ENCODE results near the gene C16orf92. TPM values are rescaled to one million over a fixed set of nuclear protein-coding genes. Genes with fewer than 3 reads are reported as not detected.
"Not testable (repeated sequence)": the region's sequence is repeated elsewhere in the genome, so short reads cannot be mapped to it uniquely, and the experiment has no call there.

Gene C16orf92
- total RNA-seq, 1 donor from 2014 or later = not detected

DNA sequence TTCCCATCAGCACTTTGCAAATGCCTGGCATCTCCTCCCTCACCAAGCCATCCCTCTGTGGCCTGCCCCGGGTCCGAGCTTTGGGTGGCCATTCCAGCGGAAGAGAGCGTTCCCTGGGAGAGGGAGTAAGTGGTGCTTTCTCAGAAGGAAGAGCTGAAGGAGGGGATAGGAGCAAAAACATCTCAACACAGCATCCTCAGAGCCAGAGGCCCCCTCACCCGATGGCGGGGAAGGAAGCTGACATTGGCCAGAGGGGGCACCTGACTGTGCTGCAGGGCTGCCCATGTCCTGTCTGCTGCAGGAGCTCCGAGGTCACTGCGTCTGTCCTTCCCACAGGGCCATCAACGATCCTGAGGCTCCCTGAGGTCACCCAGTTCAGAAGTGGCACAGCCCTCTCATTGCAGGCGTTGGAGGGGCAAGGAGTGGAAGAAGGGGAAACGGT, 8.5 kb downstream of the C16orf92 start:
- peaks cover 68% of the 10 kb centered on the region for H3K27me3 ChIP-seq (ENCODE audit: low read depth)
- H3K4me3 ChIP-seq = no peak overlapping the region
- TF ChIP-seq, protein P1, sequence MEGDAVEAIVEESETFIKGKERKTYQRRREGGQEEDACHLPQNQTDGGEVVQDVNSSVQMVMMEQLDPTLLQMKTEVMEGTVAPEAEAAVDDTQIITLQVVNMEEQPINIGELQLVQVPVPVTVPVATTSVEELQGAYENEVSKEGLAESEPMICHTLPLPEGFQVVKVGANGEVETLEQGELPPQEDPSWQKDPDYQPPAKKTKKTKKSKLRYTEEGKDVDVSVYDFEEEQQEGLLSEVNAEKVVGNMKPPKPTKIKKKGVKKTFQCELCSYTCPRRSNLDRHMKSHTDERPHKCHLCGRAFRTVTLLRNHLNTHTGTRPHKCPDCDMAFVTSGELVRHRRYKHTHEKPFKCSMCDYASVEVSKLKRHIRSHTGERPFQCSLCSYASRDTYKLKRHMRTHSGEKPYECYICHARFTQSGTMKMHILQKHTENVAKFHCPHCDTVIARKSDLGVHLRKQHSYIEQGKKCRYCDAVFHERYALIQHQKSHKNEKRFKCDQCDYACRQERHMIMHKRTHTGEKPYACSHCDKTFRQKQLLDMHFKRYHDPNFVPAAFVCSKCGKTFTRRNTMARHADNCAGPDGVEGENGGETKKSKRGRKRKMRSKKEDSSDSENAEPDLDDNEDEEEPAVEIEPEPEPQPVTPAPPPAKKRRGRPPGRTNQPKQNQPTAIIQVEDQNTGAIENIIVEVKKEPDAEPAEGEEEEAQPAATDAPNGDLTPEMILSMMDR (IDR thresholded peaks at IDR 0.05) = no peak
- no peak for ATAC-seq
- no peak for DNase-seq
- intact Hi-C loops (cut with DNase I) = no loop called here
- peaks cover 9% of the 10 kb centered on the region for H3K4me1 ChIP-seq
- no peaks in the 10 kb centered on the region for H3K9me3 ChIP-seq
- H3K27ac ChIP-seq = no peak overlapping the region
- no peaks in the 10 kb centered on the region for H3K36me3 ChIP-seq

DNA sequence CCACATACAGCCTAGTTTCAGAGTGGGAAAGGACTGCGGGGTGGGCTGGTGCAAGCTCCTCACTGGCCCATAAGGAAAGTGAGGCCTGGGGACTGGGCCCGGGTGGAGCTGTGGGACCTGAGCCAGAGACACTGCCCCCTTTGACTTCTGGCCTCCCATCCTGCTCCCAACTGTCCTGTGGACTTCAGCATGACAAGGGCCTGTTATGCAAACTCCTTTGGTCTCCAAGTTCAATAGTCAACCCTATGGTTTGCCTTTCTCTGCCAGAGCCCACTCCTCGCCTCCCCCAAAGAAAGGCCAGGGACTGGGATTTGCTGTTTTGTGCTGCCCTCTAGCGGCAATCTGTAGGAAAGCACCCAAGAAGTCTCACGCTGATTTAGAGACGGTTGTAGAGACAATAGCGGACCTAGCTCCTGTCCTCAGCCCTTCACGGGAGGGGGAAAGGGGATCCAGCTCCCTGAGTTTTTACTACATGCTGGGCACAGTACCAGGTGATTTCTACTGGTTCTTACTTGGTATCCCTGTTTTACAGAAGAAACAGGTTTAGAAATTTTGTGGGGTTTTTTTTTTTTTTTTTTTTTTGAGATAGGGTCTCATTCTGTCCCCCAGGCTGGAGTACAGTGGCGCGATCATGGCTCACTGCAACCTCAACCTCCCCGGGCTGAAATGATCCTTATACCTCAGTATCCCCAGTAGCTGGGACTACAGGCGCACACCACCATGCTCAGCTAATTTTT, 9.3 kb downstream of the C16orf92 start:
- DNase-seq = no peak
- intact Hi-C loops (cut with DNase I) = no loop called here
- H3K4me3 ChIP-seq = no peak overlapping the region
- no peak overlapping the region for H3K27ac ChIP-seq
- peak; percentile 49 to 50 for ATAC-seq
- no peaks in the 10 kb centered on the region for H3K9me3 ChIP-seq
- TF ChIP-seq, protein P1 (IDR thresholded peaks at IDR 0.05) = peak; percentile 67
- no peaks in the 10 kb centered on the region for H3K36me3 ChIP-seq
- peaks cover 9% of the 10 kb centered on the region for H3K4me1 ChIP-seq
- peaks cover 60% of the 10 kb centered on the region for H3K27me3 ChIP-seq (ENCODE audit: low read depth)

DNA sequence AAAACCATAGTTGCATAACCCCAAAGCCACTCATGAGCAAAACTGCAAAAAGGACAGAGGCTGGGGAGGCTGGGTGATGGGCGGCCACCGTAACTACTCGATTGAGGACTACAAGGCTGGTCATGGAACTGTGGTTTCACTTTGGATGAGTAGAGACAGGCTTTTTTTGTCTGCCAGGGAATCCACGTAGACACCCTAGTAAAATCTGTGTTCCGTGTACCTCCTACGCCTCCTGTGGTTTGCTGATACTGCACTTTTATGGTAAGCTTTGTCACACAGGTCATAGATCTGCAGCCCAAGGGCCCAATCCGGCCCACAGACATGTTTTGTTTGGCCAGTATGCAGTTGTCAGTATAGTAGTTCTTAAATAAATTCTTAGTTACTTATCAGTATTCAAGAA, 10.3 kb downstream of the C16orf92 start:
- no peaks in the 10 kb centered on the region for H3K36me3 ChIP-seq
- H3K27me3 ChIP-seq (ENCODE audit: low read depth) = peaks cover 59% of the 10 kb centered on the region
- intact Hi-C loops (cut with DNase I) = no loop called here
- no peak overlapping the region for H3K27ac ChIP-seq
- no peak for ATAC-seq
- H3K4me1 ChIP-seq = peaks cover 9% of the 10 kb centered on the region
- H3K9me3 ChIP-seq = no peaks in the 10 kb centered on the region
- H3K4me3 ChIP-seq = no peak overlapping the region
- TF ChIP-seq, protein P1 (IDR thresholded peaks at IDR 0.05) = no peak
- no peak for DNase-seq

DNA sequence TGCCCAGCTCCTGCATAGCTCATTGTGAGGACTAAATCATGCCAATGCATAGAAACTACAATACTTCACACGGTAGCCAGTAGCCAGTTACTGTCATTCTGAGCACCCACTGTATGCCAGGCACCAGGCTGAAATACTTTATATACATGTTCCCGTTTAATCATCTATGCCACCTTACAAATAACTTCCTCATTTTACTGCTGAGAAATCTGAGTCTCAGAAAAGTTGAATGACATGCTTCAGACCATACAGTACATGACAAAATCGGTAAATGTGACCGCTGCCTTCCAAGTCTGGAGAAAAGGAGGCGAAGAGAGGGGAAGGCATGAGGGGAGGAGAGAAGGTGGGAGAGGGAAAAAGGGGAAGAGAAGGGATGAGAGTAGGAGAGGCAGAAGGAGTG, 17.2 kb downstream of the C16orf92 start:
- ATAC-seq = no peak
- intact Hi-C loops (cut with DNase I) = no loop called here

DNA sequence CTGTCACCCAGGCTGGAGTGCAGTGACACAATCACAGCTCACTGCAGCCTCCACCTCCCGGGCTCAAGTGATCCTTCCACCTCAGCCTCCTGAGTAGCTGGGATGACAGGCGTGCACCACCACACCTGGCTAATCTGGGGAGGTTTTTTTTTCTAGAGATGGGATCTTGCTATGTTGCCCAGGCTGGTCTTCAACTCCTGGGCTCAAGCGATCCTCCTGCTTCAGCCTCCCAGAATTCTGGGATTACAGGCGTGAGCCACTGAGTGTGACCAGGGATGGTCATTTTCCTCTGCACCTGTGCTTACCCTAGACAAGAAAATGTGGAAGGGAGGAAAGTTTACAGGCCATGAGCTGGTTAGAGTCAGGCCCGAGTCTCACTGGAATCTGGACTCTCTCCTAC, 17.7 kb downstream of the C16orf92 start:
- H3K27ac ChIP-seq; H3K4me1 ChIP-seq; ATAC-seq; H3K36me3 ChIP-seq; intact Hi-C loops (cut with DNase I); DNase-seq; H3K4me3 ChIP-seq; H3K9me3 ChIP-seq: not testable (repeated sequence)
- H3K27me3 ChIP-seq (ENCODE audit: low read depth) = peaks cover 13% of the 10 kb centered on the region

More for the DNA sequence above, 17.2 kb downstream of the C16orf92 start:
- H3K36me3 ChIP-seq = no peaks in the 10 kb centered on the region
- H3K9me3 ChIP-seq = no peaks in the 10 kb centered on the region
- DNase-seq = no peak
- TF ChIP-seq, protein P1 (IDR thresholded peaks at IDR 0.05) = no peak
- H3K4me1 ChIP-seq = no peaks in the 10 kb centered on the region
- H3K4me3 ChIP-seq = no peak overlapping the region
- peaks cover 14% of the 10 kb centered on the region for H3K27me3 ChIP-seq (ENCODE audit: low read depth)
- no peak overlapping the region for H3K27ac ChIP-seq

DNA sequence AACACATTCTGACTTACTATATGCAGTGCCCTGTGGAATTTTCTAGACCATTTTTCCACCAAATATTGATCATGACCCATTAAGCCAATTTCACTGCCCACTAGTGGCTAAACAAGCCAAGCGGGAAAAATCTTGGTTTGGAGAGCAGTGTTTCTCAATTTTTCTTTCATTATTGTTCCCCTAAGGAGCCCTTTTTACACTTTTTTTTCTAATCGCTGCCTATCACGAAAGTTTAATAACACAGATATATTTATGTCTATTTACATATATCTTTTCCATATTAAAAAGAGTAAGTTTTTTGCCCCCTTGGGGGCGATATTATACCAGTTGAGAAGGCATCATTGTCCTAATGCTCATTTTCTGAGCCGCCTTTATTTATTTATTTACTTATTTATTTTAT, 18.8 kb downstream of the C16orf92 start:
- Histone ChIP-seq H3K36me3 (no peaks in the 10 kb centered on the region), H3K4me1 (no peaks in the 10 kb centered on the region), H3K27ac (no peak overlapping the region), H3K27me3 (ENCODE audit: low read depth) (peaks cover 15% of the 10 kb centered on the region), H3K4me3 (no peak overlapping the region), H3K9me3 (no peaks in the 10 kb centered on the region)
- no peak for ATAC-seq
- intact Hi-C loops (cut with DNase I) = no loop called here
- DNase-seq = no peak
- TF ChIP-seq, protein P1 (IDR thresholded peaks at IDR 0.05) = peak; percentile 49

All from lower lobe of right lung (tissue), 2 donors.